Vagina (tissue), 2 donors: Measurements from ENCODE around the gene PTPA.

Source experiments
- POLR2A ChIP-seq, 2 donors: fragments of 450-650 bp; IDR thresholded peaks; one replicate each; pipeline ENCODE4 v1.6.1; 2017; ENCODE audit warnings: antibody characterized with exemption in 2 of 2, mild to moderate bottlenecking in 2 of 2, moderate library complexity in 2 of 2
- POLR2AphosphoS5 ChIP-seq, 2 donors: sonication (generic); formaldehyde crosslinking; IDR thresholded peaks; one replicate each; pipeline ENCODE4 v1.9.0; 2017; ENCODE audit warnings: antibody characterized with exemption in 2 of 2, mild to moderate bottlenecking in 2 of 2, low read depth in 1 of 2; ENCODE audit not compliant: insufficient read depth in 1 of 2

DNA sequence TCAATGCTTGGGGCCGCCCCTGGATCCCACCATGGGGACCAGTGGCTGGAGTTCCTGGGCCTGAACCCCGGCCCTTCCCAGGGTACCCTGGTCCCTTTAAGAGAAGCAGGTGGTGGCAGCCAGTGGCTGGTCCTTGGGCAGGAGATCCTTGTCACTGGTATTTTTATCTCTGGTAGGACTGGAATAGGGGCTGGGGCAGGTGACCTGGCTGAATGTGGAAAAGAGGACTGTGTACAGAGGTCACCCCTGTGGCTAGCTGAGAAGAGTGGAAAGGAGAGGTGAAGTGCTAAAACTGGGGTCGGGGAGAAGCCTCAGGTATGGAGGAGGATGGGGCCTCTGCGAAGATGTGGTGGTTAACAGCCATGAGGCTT, 7.6 kb upstream of the PTPA start:
- no peak for TF ChIP-seq POLR2AphosphoS5 (IDR thresholded peaks at IDR 0.05; ENCODE audit: insufficient read depth in 1 of 2, low read depth in 1 of 2)
- TF ChIP-seq POLR2A (IDR thresholded peaks at IDR 0.05): no peak
